Sigmoid colon (tissue), 7 donors: ENCODE data around the gene CDH13. TPM values are rescaled to one million over a fixed set of nuclear protein-coding genes. Genes with fewer than 3 reads are reported as not detected.

Experiments used
- DNase-seq: peaks from one replicate; pipeline ENCODE4 v3.0.0-alpha.2; 2019
- H3K27ac ChIP-seq, 4 donors: fragments of 200-600 bp; sonication (generic); one replicate each; pipeline ENCODE4 v1.5.1; 2016 to 2019; ENCODE audit warnings: mild to moderate bottlenecking in 1 of 4
- H3K27me3 ChIP-seq, 3 donors: fragments of 200-600 bp; sonication (generic); one replicate each; pipeline ENCODE4 v1.5.1; 2019; ENCODE audit warnings: mild to moderate bottlenecking in 1 of 3
- H3K36me3 ChIP-seq, 4 donors: fragments of 200-600 bp; sonication (generic); one replicate each; pipeline ENCODE4 v1.5.1; 2016 to 2019
- H3K4me1 ChIP-seq, 4 donors: fragments of 200-600 bp; sonication (generic); one replicate each; pipeline ENCODE4 v1.5.1; 2017 to 2019
- H3K4me3 ChIP-seq, 4 donors: fragments of 200-600 bp; sonication (generic); one replicate each; pipeline ENCODE4 v1.5.1; 2017 to 2019; ENCODE audit warnings: mild to moderate bottlenecking in 2 of 4, moderate library complexity in 1 of 4
- H3K9me3 ChIP-seq, 4 donors: fragments of 200-600 bp in 3 of 4; sonication (generic) in 3 of 4; one replicate each; pipeline versions ENCODE4 v1.5.1 to v1.6.1; 2013 to 2019
- CTCF ChIP-seq, 4 experiments: fragments of 450-650 bp in 3 of 4; fragments of 200-600 bp in 1 of 4; IDR thresholded peaks; one replicate each; pipeline ENCODE4 v1.5.1; 2016 to 2019; ENCODE audit warnings: antibody characterized with exemption in 4 of 4, mild to moderate bottlenecking in 3 of 4, moderate library complexity in 2 of 4
- EP300 ChIP-seq, 4 donors: sonication (generic); formaldehyde crosslinking; IDR thresholded peaks; one replicate each; pipeline ENCODE4 v1.6.1; 2017; ENCODE audit warnings: antibody characterized with exemption in 4 of 4
- POLR2A ChIP-seq, 2 donors: fragments of 450-650 bp; IDR thresholded peaks; one replicate each; pipeline ENCODE4 v1.6.1; 2016; ENCODE audit warnings: antibody characterized with exemption in 2 of 2, mild to moderate bottlenecking in 2 of 2, moderate library complexity in 2 of 2
- POLR2AphosphoS5 ChIP-seq, 4 donors: sonication (generic); formaldehyde crosslinking; IDR thresholded peaks; one replicate each; pipeline ENCODE4 v1.6.1; 2017; ENCODE audit warnings: antibody characterized with exemption in 4 of 4
- WGBS, 2 donors: extraction: QIAGEN DNeasy Blood & Tissue Kit; methylation state at CpG; one replicate each; pipeline ENCODE4 v1.1.7; 2013; 5-methylcytosine and 5-hydroxymethylcytosine counted together
- intact Hi-C: fragments of 100-400 bp; cut with DNase I; formaldehyde crosslinking; loops from one replicate; pipeline ENCODE4 v1.15.1; 2023
- polyA plus RNA-seq, 3 donors: library from polyadenylated mRNA; stranded (reverse); fragments of 200-250 nt; gene quantifications; one replicate each; pipeline ENCODE4 v1.2.3, GENCODE V29; 2013
- total RNA-seq, 4 donors: library from RNA; depleted of rRNA; stranded (reverse); fragments of >200 nt; gene quantifications; one replicate each; pipeline ENCODE4 v1.1.0, GENCODE V29; 2016
- donor health status: healthy with polysubstance abuse.
- donor health status: Bipolar disorder and iron deficiency.
- donor health status: healthy.

CDH13 gene
- total and polyA plus RNA-seq, 7 donors: 0.60 to 17.6 (median 11.8) TPM

GRCh38 chr16:82810077-82810476 lies 183.3 kb downstream of the CDH13 start:
- DNase-seq: no peak
- Histone ChIP-seq H3K36me3 (no peaks in the 10 kb centered on the region), H3K27ac (no peak overlapping the region), H3K4me3 (no peak overlapping the region), H3K27me3 (no peaks in the 10 kb centered on the region), H3K4me1 (no peaks in the 10 kb centered on the region), H3K9me3 (no peaks in the 10 kb centered on the region)
- TF ChIP-seq EP300 (IDR thresholded peaks at IDR 0.05) (no peak), POLR2AphosphoS5 (IDR thresholded peaks at IDR 0.05) (no peak), CTCF (IDR thresholded peaks at IDR 0.05) (no peak)
- 76 to 85% methylated on average over 6 of the region's 6 CpGs for WGBS, 2 donors
- intact Hi-C loops: no loop called here

GRCh38 chr16:82814059-82814458 lies 187.3 kb downstream of the CDH13 start:
- 80 to 90% methylated on average over 3 of the region's 3 CpGs for WGBS, 2 donors
- intact Hi-C loops: no loop called here
- Histone ChIP-seq H3K4me3 (no peak overlapping the region), H3K27ac (no peak overlapping the region), H3K4me1 (no peaks in the 10 kb centered on the region), H3K9me3 (no peaks in the 10 kb centered on the region), H3K36me3 (no peaks in the 10 kb centered on the region), H3K27me3 (no peaks in the 10 kb centered on the region)
- TF ChIP-seq POLR2AphosphoS5 (IDR thresholded peaks at IDR 0.05): no peak
- TF ChIP-seq POLR2A (IDR thresholded peaks at IDR 0.05): no peak
- no peak for TF ChIP-seq EP300 (IDR thresholded peaks at IDR 0.05)
- no peak for TF ChIP-seq CTCF (IDR thresholded peaks at IDR 0.05)
- no peak for DNase-seq

GRCh38 chr16:82819286-82819685 lies 192.5 kb downstream of the CDH13 start:
- Histone ChIP-seq H3K4me3 (no peak overlapping the region), H3K9me3 (no peaks in the 10 kb centered on the region), H3K27me3 (no peaks in the 10 kb centered on the region), H3K4me1 (no peaks in the 10 kb centered on the region), H3K36me3 (no peaks in the 10 kb centered on the region), H3K27ac (no peak overlapping the region)
- DNase-seq: no peak
- intact Hi-C loops: no loop called here
- TF ChIP-seq EP300 (IDR thresholded peaks at IDR 0.05): no peak

- TF ChIP-seq POLR2AphosphoS5 (IDR thresholded peaks at IDR 0.05) (no peak), EP300 (IDR thresholded peaks at IDR 0.05) (no peak), CTCF (IDR thresholded peaks at IDR 0.05) (no peak), POLR2A (IDR thresholded peaks at IDR 0.05) (no peak)
- no peaks in the 10 kb centered on the region for H3K36me3 ChIP-seq
- no peak overlapping the region for H3K4me3 ChIP-seq
- 92 to 94% methylated on average over 2 of the region's 2 CpGs for WGBS, 2 donors
- no peaks in the 10 kb centered on the region for H3K27me3 ChIP-seq
- no peak overlapping the region for H3K27ac ChIP-seq
- no peaks in the 10 kb centered on the region for H3K9me3 ChIP-seq
- DNase-seq: no peak
- intact Hi-C loops: no loop called here
- no peaks in the 10 kb centered on the region for H3K4me1 ChIP-seq
These were observed 194.1 kb downstream of the CDH13 start for GRCh38 chr16:82820855-82821254.

GRCh38 chr16:82824408-82824807 lies 197.6 kb downstream of the CDH13 start:
- Histone ChIP-seq H3K27ac (no peak overlapping the region), H3K36me3 (no peaks in the 10 kb centered on the region), H3K27me3 (no peaks in the 10 kb centered on the region), H3K4me1 (no peaks in the 10 kb centered on the region), H3K4me3 (no peak overlapping the region), H3K9me3 (no peaks in the 10 kb centered on the region)
- intact Hi-C loops: no loop called here
- DNase-seq: no peak
- WGBS, 2 donors: 81 to 86% methylated on average over 5 of the region's 5 CpGs
- TF ChIP-seq POLR2A (IDR thresholded peaks at IDR 0.05): no peak
- TF ChIP-seq CTCF (IDR thresholded peaks at IDR 0.05): no peak
